H1 (cell line): ENCODE measurements around the gene TEX2. TPM values are rescaled to one million over a fixed set of nuclear protein-coding genes. Genes with fewer than 3 reads are reported as not detected.

ENCODE experiments used
- ASH2L ChIP-seq: fragments of 200-600, 300-600 bp; sonication (generic); IDR thresholded peaks from one replicate; pipeline ENCODE4 v1.7.1; 2017; ENCODE audit warnings: low read length
- BCL11A ChIP-seq, 2 experiments: IDR thresholded peaks; one replicate each; pipeline ENCODE4 v1.6.1; 2011; ENCODE audit warnings: low read depth in 2 of 2, low read length in 2 of 2, mild to moderate bottlenecking in 2 of 2
- GTF2F1 ChIP-seq: IDR thresholded peaks from 2 replicates; pipeline ENCODE4 v1.6.1; 2012; ENCODE audit warnings: low read depth, low read length, improper control_type of control experiment, borderline replicate concordance
- KDM4A ChIP-seq: IDR thresholded peaks from one replicate; pipeline ENCODE4 v1.7.1; 2012; ENCODE audit warnings: low read depth, mild to moderate bottlenecking, moderate library complexity, low read length, inconsistent platforms; ENCODE audit not compliant: severe bottlenecking
- NRF1 ChIP-seq: IDR thresholded peaks from 2 replicates; pipeline ENCODE4 v1.6.1; 2011; ENCODE audit warnings: mild to moderate bottlenecking, low read depth, low read length, improper control_type of control experiment
- SIX5 ChIP-seq: IDR thresholded peaks from 2 replicates; pipeline ENCODE4 v1.6.1; 2011; ENCODE audit warnings: mild to moderate bottlenecking, low read depth, low read length
- TCF12 ChIP-seq: IDR thresholded peaks from 2 replicates; pipeline ENCODE4 v1.6.1; 2011; ENCODE audit warnings: low read depth, mild to moderate bottlenecking, low read length
- polyA plus RNA-seq, 7 experiments: library from polyadenylated mRNA; depleted of rRNA in 3 of 7; stranded (reverse) in 5 of 7; unstranded in 2 of 7; fragments of >200 nt in 5 of 7; fragments of 200-250 nt in 2 of 7; gene quantifications; 1 replicate in 5 of 7; 2 replicates in 1 of 7; 4 replicates in 1 of 7; pipeline versions ENCODE4 v1.2.1 to v1.2.3, GENCODE V29; 2011 to 2013; ENCODE audit warnings: missing spikeins in 2 of 7, mixed read lengths in 2 of 7
- total RNA-seq: library from RNA; stranded (reverse); fragmentation: NEBNext Ultra II Directional; extraction: Animal tissue kit (Norgen Biotek cat#: 25700); gene quantifications from 2 replicates; pipeline ENCODE4 v1.2.1, GENCODE V29; 2021
- TF ChIP-seq, protein P1 (sequence below), 3 experiments: IDR thresholded peaks; 1 replicate in 2 of 3; 2 replicates in 1 of 3; pipeline versions ENCODE4 v1.5.1 to v1.6.1; 2011; ENCODE audit warnings: low read length in 3 of 3, mild to moderate bottlenecking in 3 of 3, inconsistent platforms in 2 of 3, low read depth in 1 of 3, moderate library complexity in 1 of 3; ENCODE audit not compliant: insufficient read depth in 1 of 3; ENCODE audit errors: control extremely low read depth in 1 of 3

TEX2 gene
- total and polyA plus RNA-seq, 2 of the 8 experiments (the other 6 are each of a cell fraction or from before 2014, with no cell fraction given) = 6.1 to 15.6 TPM

DNA sequence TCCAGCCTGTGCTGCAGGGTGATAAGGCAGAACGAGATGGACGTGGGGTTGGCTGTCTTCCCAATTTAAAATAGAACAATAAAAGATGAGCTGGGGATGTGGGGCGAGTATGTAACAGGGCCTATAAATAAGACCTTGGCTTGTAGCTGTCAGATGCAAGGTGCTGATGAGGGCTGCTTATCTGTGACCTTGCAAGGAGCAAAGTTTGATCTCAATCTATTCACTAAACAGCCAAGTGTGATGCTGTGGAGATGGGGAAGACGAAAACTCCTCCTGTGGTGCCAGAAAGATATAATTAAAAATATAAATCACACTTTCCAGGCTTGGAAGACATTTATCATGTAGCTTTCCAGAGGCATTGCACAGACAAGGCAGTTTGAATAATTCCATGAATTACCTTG, 26.7 kb upstream of the TEX2 start (continued):
- TF ChIP-seq, protein P1, sequence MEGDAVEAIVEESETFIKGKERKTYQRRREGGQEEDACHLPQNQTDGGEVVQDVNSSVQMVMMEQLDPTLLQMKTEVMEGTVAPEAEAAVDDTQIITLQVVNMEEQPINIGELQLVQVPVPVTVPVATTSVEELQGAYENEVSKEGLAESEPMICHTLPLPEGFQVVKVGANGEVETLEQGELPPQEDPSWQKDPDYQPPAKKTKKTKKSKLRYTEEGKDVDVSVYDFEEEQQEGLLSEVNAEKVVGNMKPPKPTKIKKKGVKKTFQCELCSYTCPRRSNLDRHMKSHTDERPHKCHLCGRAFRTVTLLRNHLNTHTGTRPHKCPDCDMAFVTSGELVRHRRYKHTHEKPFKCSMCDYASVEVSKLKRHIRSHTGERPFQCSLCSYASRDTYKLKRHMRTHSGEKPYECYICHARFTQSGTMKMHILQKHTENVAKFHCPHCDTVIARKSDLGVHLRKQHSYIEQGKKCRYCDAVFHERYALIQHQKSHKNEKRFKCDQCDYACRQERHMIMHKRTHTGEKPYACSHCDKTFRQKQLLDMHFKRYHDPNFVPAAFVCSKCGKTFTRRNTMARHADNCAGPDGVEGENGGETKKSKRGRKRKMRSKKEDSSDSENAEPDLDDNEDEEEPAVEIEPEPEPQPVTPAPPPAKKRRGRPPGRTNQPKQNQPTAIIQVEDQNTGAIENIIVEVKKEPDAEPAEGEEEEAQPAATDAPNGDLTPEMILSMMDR (IDR thresholded peaks at IDR 0.05; ENCODE audit: control extremely low read depth in 1 of 3, insufficient read depth in 1 of 3, low read depth in 1 of 3, low read length in 3 of 3) = no peak
- TF ChIP-seq NRF1 (no peak), KDM4A (no peak), TCF12 (no peak), BCL11A (IDR thresholded peaks at IDR 0.05; ENCODE audit: low read depth in 2 of 2, low read length in 2 of 2) (no peak), ASH2L (no peak), SIX5 (no peak), GTF2F1 (no peak)
